Measurements from ENCODE around the gene RAD9A.
A peak's percentile ranks its signal among the peaks of the same experiment; 100 is the strongest.

DNA sequence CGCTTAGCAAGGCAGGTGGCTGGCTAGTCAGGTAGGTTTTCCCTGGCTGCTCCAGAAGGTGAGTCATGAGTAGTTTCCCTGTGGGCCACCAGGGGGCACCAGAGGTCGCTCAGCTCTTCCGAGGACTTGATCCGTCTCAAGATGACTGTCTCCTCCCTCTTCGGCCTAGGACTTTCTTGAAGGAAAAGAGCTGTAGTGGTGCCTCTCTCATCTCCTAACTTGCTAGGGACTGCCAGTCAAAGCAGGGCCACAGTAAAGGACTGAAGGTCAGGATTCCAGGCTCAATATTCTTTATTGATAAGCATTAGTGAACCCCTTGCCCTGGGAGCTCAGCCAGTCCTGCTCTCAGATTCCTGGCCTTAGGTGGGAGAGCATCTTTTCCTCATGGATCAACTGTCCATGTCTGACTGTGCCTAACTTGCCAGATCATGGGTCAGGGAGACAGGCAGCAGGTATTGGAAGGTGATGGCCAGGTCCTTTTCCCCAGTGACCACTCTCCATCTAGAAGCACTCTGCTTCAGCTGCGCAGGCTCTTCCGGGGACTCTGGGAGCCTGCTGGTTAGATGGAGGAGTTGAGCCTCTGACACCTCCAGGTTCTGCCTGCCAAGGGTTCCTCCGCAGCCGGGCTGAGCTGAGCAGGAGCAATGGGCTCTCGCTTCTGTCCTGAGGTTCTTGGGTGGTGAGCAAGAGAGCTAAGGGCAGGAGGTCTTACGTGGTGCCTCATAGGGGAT is 40.3 kb upstream of the RAD9A start:
- TF ChIP-seq CTCF (IDR thresholded peaks at IDR 0.05) (peak; percentile 82 to 97 (median 94)), POLR2AphosphoS5 (IDR thresholded peaks at IDR 0.05) (peak; percentile 79), POLR2A (IDR thresholded peaks at IDR 0.05) (no peak)

Measured in prostate gland (tissue), 2 donors.